ENCODE measurements around the gene CD83. TPM values are rescaled to one million over a fixed set of nuclear protein-coding genes. Genes with fewer than 3 reads are reported as not detected.

The CD83 gene, protein sequence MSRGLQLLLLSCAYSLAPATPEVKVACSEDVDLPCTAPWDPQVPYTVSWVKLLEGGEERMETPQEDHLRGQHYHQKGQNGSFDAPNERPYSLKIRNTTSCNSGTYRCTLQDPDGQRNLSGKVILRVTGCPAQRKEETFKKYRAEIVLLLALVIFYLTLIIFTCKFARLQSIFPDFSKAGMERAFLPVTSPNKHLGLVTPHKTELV
- 1.3 and 1.4 TPM in 2 replicates for polyA plus RNA-seq (2013)

GRCh38 chr6:14117158-14118090 is at the start of gene CD83:
Gene CD83 (plus strand): TSS chr6:14117772. CDS start chr6:14117812, 40 bp downstream.
- Histone ChIP-seq H4K8ac (ENCODE audit: low read depth, low read length) (peak within 1 kb of the TSS; percentile 33), H2BK5ac (ENCODE audit: low read depth, low read length, poor library complexity) (no peak within 1 kb of the TSS), H3K9me3 (ENCODE audit: insufficient read depth, low read depth, low read length) (peaks cover 4% of the 10 kb centered on the region), H3K36me3 (ENCODE audit: control insufficient read depth in 1 of 2, insufficient read depth in 2 of 2, low read length in 2 of 2) (no peaks in the 10 kb centered on the region), H3K23ac (ENCODE audit: low read length) (no peak within 1 kb of the TSS), H3K4me3 (ENCODE audit: low read depth, low read length) (peak within 1 kb of the TSS; percentile 86), H3K4me1 (ENCODE audit: control insufficient read depth in 1 of 2, insufficient read depth in 2 of 2, low read length in 2 of 2) (peaks cover 0 to 6% of the 10 kb centered on the region in 2 experiments), H4K12ac (ENCODE audit: low read depth, low read length) (peak within 1 kb of the TSS; percentile 34), H3K18ac (ENCODE audit: low read length) (no peak within 1 kb of the TSS), H2AK5ac (ENCODE audit: low read length) (no peak within 1 kb of the TSS), H3K4ac (ENCODE audit: low read depth, low read length) (no peak within 1 kb of the TSS), H3K79me2 (ENCODE audit: control insufficient read depth, insufficient read depth, low read length, poor library complexity) (peaks cover 1% of the 10 kb centered on the region), H3K79me1 (ENCODE audit: low read length) (peaks cover 4% of the 10 kb centered on the region), H3K27me3 (ENCODE audit: insufficient read depth, low read length) (peaks cover 2% of the 10 kb centered on the region), H3K4me2 (ENCODE audit: low read length) (peak within 1 kb of the TSS; percentile 97), H3K9ac (ENCODE audit: low read length) (peak within 1 kb of the TSS; percentile 90), H2BK12ac (ENCODE audit: low read length) (no peak within 1 kb of the TSS), H2AFZ (ENCODE audit: insufficient read depth, low read length, poor library complexity) (peak within 1 kb of the TSS; percentile 88), H2BK120ac (ENCODE audit: insufficient read depth, low read length, poor library complexity) (peak within 1 kb of the TSS; percentile 29), H3K14ac (ENCODE audit: low read length) (peak within 1 kb of the TSS; percentile 55), H4K91ac (ENCODE audit: low read depth, low read length) (no peak within 1 kb of the TSS), H3K27ac (ENCODE audit: low read depth, low read length) (no peak within 1 kb of the TSS)
- peak; percentile 52 to 65 for DNase-seq
- no CpG with 5 or more reads among the region's 106 CpGs for WGBS (ENCODE audit: extremely low coverage, insufficient coverage, insufficient read length)

- H3K18ac ChIP-seq (ENCODE audit: low read length), result no peak overlapping the region
- H3K23ac ChIP-seq (ENCODE audit: low read length), result no peak overlapping the region
- WGBS (ENCODE audit: extremely low coverage, insufficient coverage, insufficient read length), result no CpG with 5 or more reads among the region's 5 CpGs
- no peak overlapping the region for H3K4me3 ChIP-seq (ENCODE audit: low read depth, low read length)
- no peaks in the 10 kb centered on the region for H3K79me2 ChIP-seq (ENCODE audit: control insufficient read depth, insufficient read depth, low read length, poor library complexity)
- H2AK5ac ChIP-seq (ENCODE audit: low read length), result no peak overlapping the region
- H3K4ac ChIP-seq (ENCODE audit: low read depth, low read length), result no peak overlapping the region
- no peak overlapping the region for H3K4me2 ChIP-seq (ENCODE audit: low read length)
- H3K9me3 ChIP-seq (ENCODE audit: insufficient read depth, low read depth, low read length), result no peaks in the 10 kb centered on the region
- H2BK12ac ChIP-seq (ENCODE audit: low read length), result no peak overlapping the region
- DNase-seq, result peak; percentile 49 to 79
- H3K9ac ChIP-seq (ENCODE audit: low read length), result no peak overlapping the region
- no peak overlapping the region for H4K12ac ChIP-seq (ENCODE audit: low read depth, low read length)
- no peaks in the 10 kb centered on the region for H3K79me1 ChIP-seq (ENCODE audit: low read length)
- H3K27me3 ChIP-seq (ENCODE audit: insufficient read depth, low read length), result no peaks in the 10 kb centered on the region
- no peaks in the 10 kb centered on the region for H3K4me1 ChIP-seq (ENCODE audit: control insufficient read depth in 1 of 2, insufficient read depth in 2 of 2, low read length in 2 of 2)
- H2BK5ac ChIP-seq (ENCODE audit: low read depth, low read length, poor library complexity), result no peak overlapping the region
- no peaks in the 10 kb centered on the region for H3K36me3 ChIP-seq (ENCODE audit: control insufficient read depth in 1 of 2, insufficient read depth in 2 of 2, low read length in 2 of 2)
- H4K8ac ChIP-seq (ENCODE audit: low read depth, low read length), result no peak overlapping the region
- H3K14ac ChIP-seq (ENCODE audit: low read length), result no peak overlapping the region
- no peak overlapping the region for H4K91ac ChIP-seq (ENCODE audit: low read depth, low read length)
- no peak overlapping the region for H2BK120ac ChIP-seq (ENCODE audit: insufficient read depth, low read length, poor library complexity)
- no peak overlapping the region for H3K27ac ChIP-seq (ENCODE audit: low read depth, low read length)
- no peak overlapping the region for H2AFZ ChIP-seq (ENCODE audit: insufficient read depth, low read length, poor library complexity)
Measured at GRCh38 chr6:14068133-14068532, 49.4 kb upstream of the CD83 start.

DNA sequence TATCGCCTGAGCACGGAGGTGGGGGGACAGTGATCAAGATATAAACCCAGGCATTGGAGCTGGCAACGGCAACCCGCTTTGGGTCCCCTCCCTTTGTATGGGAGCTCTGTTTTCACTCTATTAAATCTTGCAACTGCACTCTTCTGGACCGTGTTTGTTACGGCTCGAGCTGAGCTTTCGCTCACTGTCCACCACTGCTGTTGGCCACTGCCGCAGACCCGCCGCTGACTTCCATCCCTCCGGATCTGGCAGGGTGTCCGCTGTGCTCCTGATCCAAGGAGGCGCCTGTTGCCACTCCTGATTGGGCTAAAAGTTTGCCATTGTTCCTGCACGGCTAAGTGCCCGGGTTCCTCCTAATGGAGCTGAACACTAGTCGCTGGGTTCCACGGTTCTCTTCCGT is 48.9 kb upstream of the CD83 start:
- no peak for DNase-seq
- no peak overlapping the region for H2BK12ac ChIP-seq (ENCODE audit: low read length)
- no peaks in the 10 kb centered on the region for H3K36me3 ChIP-seq (ENCODE audit: control insufficient read depth in 1 of 2, insufficient read depth in 2 of 2, low read length in 2 of 2)
- H3K18ac ChIP-seq (ENCODE audit: low read length), result no peak overlapping the region
- no peak overlapping the region for H4K12ac ChIP-seq (ENCODE audit: low read depth, low read length)
- no peaks in the 10 kb centered on the region for H3K27me3 ChIP-seq (ENCODE audit: insufficient read depth, low read length)
- no peak overlapping the region for H3K4me2 ChIP-seq (ENCODE audit: low read length)
- no peak overlapping the region for H3K14ac ChIP-seq (ENCODE audit: low read length)
- no peak overlapping the region for H3K23ac ChIP-seq (ENCODE audit: low read length)
- no peak overlapping the region for H4K91ac ChIP-seq (ENCODE audit: low read depth, low read length)
- H2BK120ac ChIP-seq (ENCODE audit: insufficient read depth, low read length, poor library complexity), result no peak overlapping the region
- no peak overlapping the region for H2BK5ac ChIP-seq (ENCODE audit: low read depth, low read length, poor library complexity)
- H3K4me1 ChIP-seq (ENCODE audit: control insufficient read depth in 1 of 2, insufficient read depth in 2 of 2, low read length in 2 of 2), result no peaks in the 10 kb centered on the region
- H3K9me3 ChIP-seq (ENCODE audit: insufficient read depth, low read depth, low read length), result no peaks in the 10 kb centered on the region
- no peak overlapping the region for H2AK5ac ChIP-seq (ENCODE audit: low read length)
- no peak overlapping the region for H3K4ac ChIP-seq (ENCODE audit: low read depth, low read length)
- H3K79me1 ChIP-seq (ENCODE audit: low read length), result no peaks in the 10 kb centered on the region
- no peak overlapping the region for H2AFZ ChIP-seq (ENCODE audit: insufficient read depth, low read length, poor library complexity)
- H3K79me2 ChIP-seq (ENCODE audit: control insufficient read depth, insufficient read depth, low read length, poor library complexity), result no peaks in the 10 kb centered on the region
- no CpG with 5 or more reads among the region's 19 CpGs for WGBS (ENCODE audit: extremely low coverage, insufficient coverage, insufficient read length)
- no peak overlapping the region for H3K4me3 ChIP-seq (ENCODE audit: low read depth, low read length)
- H4K8ac ChIP-seq (ENCODE audit: low read depth, low read length), result no peak overlapping the region
- H3K9ac ChIP-seq (ENCODE audit: low read length), result no peak overlapping the region
- H3K27ac ChIP-seq (ENCODE audit: low read depth, low read length), result no peak overlapping the region

DNA sequence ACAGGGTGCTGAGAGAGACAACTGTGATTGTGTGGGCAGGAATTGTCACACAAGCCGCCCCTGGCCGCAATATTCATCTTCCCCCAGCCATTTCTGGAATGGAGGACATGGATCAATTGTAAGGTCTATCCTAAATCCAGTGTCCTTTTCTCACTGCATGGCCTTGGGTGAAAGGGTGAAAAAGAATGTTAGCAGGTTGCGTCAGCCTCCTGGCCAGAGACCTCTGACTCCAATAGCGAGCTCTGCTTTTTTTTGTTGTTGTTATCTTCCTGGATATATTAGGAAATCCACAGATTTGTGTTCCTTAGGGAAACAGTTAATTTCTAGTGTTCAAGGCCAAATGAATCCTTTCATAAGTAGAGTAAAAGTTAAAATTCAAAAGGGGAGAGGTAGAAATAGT is 47.1 kb upstream of the CD83 start:
- no peak overlapping the region for H3K4me3 ChIP-seq (ENCODE audit: low read depth, low read length)
- H3K36me3 ChIP-seq (ENCODE audit: control insufficient read depth in 1 of 2, insufficient read depth in 2 of 2, low read length in 2 of 2), result no peaks in the 10 kb centered on the region
- H3K27ac ChIP-seq (ENCODE audit: low read depth, low read length), result no peak overlapping the region
- no peaks in the 10 kb centered on the region for H3K9me3 ChIP-seq (ENCODE audit: insufficient read depth, low read depth, low read length)
- H3K4me1 ChIP-seq (ENCODE audit: control insufficient read depth in 1 of 2, insufficient read depth in 2 of 2, low read length in 2 of 2), result no peaks in the 10 kb centered on the region
- no peak overlapping the region for H2BK5ac ChIP-seq (ENCODE audit: low read depth, low read length, poor library complexity)
- H4K12ac ChIP-seq (ENCODE audit: low read depth, low read length), result no peak overlapping the region
- no peak overlapping the region for H3K4me2 ChIP-seq (ENCODE audit: low read length)
- H3K9ac ChIP-seq (ENCODE audit: low read length), result no peak overlapping the region
- no peak overlapping the region for H3K23ac ChIP-seq (ENCODE audit: low read length)
- no peak overlapping the region for H2AK5ac ChIP-seq (ENCODE audit: low read length)
- no peak overlapping the region for H4K8ac ChIP-seq (ENCODE audit: low read depth, low read length)
- DNase-seq, result peak in 1 of 2 donors; percentile 44
- no peaks in the 10 kb centered on the region for H3K27me3 ChIP-seq (ENCODE audit: insufficient read depth, low read length)
- H4K91ac ChIP-seq (ENCODE audit: low read depth, low read length), result no peak overlapping the region
- no peak overlapping the region for H3K4ac ChIP-seq (ENCODE audit: low read depth, low read length)
- H3K18ac ChIP-seq (ENCODE audit: low read length), result no peak overlapping the region
- H2BK120ac ChIP-seq (ENCODE audit: insufficient read depth, low read length, poor library complexity), result no peak overlapping the region
- no peak overlapping the region for H3K14ac ChIP-seq (ENCODE audit: low read length)
- no peak overlapping the region for H2BK12ac ChIP-seq (ENCODE audit: low read length)
- H2AFZ ChIP-seq (ENCODE audit: insufficient read depth, low read length, poor library complexity), result no peak overlapping the region
- no CpG with 5 or more reads among the region's 4 CpGs for WGBS (ENCODE audit: extremely low coverage, insufficient coverage, insufficient read length)
- no peaks in the 10 kb centered on the region for H3K79me1 ChIP-seq (ENCODE audit: low read length)
- no peaks in the 10 kb centered on the region for H3K79me2 ChIP-seq (ENCODE audit: control insufficient read depth, insufficient read depth, low read length, poor library complexity)

All from trophoblast cell (in vitro differentiated cells and primary cell).